ENCODE results near the gene ELOA.
"Not testable (repeated sequence)": the region's sequence is repeated elsewhere in the genome, so short reads cannot be mapped to it uniquely, and the experiment has no call there.

The ELOA gene

DNA sequence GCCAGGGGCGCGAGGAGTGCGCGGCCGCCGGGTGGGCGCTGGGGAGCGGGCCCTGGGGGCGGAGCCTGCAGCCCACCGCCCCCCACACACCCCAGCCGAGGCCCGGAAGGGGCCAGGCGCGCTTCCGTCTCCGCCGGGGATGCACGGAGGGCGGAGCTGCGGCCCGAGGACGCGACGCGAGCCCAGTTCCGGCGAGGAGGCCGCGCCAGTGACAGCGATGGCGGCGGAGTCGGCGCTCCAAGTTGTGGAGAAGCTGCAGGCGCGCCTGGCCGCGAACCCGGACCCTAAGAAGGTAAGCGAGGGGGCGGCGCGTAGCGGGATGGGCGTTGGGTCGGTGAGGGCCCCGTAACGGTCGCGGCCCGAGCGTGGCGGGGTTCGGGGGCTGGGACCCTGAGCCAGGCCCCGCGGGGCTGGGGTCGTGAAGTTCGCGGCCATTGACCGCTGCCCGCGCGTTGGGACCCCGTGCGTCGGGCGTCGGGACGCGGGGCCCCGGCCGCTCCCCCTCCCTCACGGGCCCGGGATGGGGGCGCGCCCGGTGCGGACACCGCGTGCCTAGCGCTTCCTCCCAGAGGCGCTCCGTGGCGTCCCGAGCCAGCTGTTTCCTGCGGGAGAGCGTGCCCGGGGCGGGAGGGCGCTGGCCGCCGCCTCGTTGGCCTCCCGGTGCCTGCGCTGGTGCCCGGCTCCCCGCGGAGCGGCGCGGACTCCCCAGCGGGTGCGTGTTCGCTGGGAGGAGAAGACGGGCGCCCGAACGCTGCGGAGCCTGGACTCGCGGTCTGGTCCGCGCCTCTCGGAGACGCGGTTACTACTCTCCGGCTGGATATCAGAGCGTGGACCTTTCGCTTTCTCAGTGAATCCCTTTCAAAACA lies at the start of gene ELOA:
Gene ELOA (plus strand): TSS at position 185 of the 866 bp plus-strand sequence. CDS start 33 bp downstream, at position 218.
- DNase-seq (ENCODE audit: low read depth) = peak; percentile 56

- DNase-seq (ENCODE audit: low read depth) = no peak
These were observed 49.7 kb upstream of the ELOA start for GRCh38 chr1:23693599-23693998.

- no peak for DNase-seq (ENCODE audit: low read depth)
These were observed 48.9 kb upstream of the ELOA start for GRCh38 chr1:23694371-23694770.

DNA sequence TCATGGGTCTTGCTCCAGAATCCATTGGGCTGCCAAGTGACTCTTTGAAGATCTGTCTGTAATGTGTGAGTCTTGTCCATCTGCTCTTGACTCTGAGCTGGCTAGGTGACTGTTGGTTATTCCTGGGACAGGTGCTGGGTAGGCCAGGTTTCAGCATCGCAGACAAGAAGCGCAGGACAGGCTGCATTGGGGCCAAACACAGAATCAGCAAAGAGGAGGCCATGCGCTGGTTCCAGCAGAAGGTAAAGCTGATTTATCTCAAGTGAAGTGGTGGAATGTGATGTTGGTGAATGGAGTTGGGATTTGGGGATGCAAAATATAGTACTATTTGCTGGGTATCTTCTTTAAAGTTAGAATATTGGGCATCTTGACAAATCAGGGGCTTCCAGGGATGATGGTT lies 47.6 kb upstream of the ELOA start:
- no peak for DNase-seq (ENCODE audit: low read depth)

DNA sequence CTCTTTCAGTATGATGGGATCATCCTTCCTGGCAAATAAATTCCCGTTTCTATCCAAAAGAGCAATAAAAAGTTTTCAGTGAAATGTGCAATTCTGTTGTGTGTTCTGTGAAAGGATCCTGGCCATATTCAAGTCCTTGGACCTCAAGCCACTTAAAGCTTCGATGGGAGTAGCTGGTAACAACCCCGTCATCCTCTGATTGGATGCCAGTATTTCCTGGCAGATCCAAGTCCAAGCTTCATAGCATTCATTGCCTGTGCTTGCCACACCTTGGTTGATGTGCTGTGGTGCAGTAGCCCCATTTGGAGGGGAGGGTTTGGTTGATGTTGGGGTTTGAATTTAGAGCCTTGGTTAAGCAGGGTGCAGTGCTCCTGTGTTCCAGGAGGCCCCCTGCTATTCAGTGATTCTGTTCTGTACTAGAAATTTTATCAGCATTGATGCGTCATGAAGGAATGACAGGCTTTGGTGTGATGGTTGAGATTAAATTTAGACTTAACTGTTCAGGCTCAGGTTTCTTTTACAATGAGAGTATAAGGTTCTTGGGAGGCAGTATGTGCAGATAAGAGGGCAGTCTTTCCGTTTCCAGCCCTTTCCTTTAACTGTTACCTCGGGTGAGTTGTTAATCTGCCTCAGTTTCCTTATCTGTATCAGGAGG lies 46.8 kb upstream of the ELOA start:
- no peak for DNase-seq (ENCODE audit: low read depth)

GRCh38 chr1:23698466-23698865 lies 44.8 kb upstream of the ELOA start:
- no peak for DNase-seq (ENCODE audit: low read depth)

GRCh38 chr1:23699280-23700179 lies 43.7 kb upstream of the ELOA start:
- DNase-seq (ENCODE audit: low read depth) = no peak

GRCh38 chr1:23701310-23701709 lies 42.0 kb upstream of the ELOA start:
- DNase-seq (ENCODE audit: low read depth) = no peak

GRCh38 chr1:23701996-23702395 lies 41.3 kb upstream of the ELOA start:
- no peak for DNase-seq (ENCODE audit: low read depth)

DNA sequence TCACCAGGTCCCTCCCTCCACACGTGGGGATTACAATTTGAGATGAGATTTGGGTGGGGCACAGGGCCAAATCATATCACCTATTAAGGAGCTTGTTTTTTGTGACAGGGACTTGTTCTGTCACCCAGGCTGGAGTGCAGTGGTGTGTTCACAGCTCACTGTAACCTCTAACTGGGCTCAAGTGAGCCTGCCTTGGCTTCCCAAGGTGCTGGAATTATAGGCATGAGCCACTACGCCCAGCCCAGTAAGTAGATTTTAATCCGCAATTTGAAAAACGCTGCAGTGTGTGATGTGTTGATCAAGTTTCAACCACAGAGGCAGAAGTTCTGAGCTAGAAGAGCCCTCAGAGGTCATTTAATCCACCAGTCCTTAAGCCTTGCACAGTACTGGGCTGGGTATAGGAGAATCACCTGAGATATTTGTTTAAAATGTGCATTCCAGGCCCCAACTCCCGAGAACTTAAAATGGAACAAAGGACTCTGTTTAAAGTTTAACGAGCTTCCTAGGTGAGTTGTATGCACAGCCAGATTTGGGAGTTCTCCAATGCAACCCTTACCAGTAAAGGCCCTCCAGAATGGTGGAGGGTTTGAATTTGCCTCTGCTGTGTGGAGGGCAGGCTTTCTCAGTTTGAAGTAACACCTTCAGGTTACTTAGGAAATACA lies 38.3 kb upstream of the ELOA start:
- no peak for DNase-seq (ENCODE audit: low read depth)

- DNase-seq (ENCODE audit: low read depth) = no peak
These were observed 34.0 kb upstream of the ELOA start for GRCh38 chr1:23709229-23709628.

DNA sequence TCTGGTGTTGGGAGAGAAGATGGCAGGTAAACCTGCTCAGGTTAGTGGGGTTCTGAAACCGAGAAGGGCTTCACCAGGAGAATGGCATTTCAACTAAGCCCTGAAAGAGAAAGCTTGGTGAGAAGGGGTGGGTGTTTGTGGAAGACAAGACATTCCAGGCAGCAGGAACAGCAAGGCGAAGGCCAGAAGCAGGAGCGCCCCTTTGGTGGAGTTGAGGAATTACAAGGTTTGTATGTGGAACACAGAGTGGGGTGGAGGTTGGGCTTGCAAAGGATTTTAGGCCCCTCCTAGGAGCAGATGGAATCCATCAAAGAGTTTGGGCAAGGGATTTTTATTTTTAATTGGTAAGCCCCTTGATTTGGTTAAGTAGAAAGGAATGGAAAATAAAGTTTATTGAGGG lies 24.8 kb upstream of the ELOA start:
- no peak for DNase-seq (ENCODE audit: low read depth)

GRCh38 chr1:23719162-23719820 lies 24.0 kb upstream of the ELOA start:
- DNase-seq (ENCODE audit: low read depth) = no peak

- DNase-seq (ENCODE audit: low read depth) = no peak
These were observed 22.8 kb upstream of the ELOA start for GRCh38 chr1:23720256-23720995.

GRCh38 chr1:23722652-23723051 lies 20.6 kb upstream of the ELOA start:
- no peak for DNase-seq (ENCODE audit: low read depth)

DNA sequence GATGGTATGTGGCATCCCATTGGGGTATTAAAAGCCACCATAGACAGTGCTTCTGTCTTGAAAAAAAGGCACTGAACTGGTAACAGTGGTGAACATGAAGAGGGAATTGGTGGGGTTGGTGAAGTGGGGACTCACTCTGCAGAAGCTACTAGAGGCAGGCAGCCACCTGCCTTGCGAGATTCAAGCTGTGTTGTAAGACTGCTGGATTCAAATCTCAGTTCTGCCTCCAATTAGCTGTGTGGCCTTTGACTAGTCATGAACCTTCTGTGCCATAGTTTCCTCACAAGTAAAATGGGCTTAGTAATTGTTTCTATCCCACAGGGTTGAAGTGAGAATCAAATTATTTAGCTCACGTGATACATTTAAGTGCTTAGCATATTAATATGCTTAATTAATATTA lies 16.6 kb upstream of the ELOA start:
- DNase-seq (ENCODE audit: low read depth) = no peak

- DNase-seq (ENCODE audit: low read depth) = no peak
These were observed 15.9 kb upstream of the ELOA start for GRCh38 chr1:23727362-23727811.

DNA sequence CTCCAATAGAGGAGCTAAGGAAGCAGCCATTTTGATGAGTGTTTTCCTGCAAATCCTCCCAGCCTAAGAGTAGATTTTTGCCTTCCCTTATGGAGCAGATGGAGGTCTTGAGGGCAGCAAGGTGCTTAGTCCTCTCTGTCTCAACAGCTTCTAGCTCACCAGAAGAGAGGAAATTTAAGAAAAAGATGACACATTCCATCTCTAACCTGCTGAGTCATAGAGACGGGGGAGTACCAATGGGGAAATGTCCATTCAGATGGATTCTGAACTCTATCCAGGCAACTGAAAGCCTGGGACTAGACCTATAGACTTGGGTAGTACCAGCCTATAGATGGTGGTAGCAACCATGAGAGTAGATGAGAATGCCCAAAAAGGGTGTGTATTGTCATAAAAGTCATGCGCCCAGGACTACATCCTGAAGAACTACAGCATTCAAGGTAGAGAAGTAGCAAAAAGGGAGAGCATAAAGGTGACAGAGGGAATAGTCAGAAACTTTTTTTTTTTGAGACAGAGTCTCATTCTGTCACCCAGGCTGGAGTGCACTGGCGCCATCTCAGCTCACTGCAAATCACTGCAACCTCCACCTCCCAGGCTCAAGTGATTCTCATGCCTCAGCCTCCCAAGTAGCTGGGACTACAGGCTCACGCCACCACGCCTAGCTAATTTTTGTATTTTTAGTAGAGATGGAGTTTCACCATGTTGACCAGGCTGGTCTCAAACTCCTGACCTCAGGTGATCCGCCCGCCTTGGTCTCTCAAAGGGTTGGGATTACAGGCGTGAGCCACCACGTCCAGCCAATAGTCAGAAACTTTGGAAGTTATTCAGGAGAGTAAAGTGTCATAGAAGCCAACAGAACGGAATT lies 10.7 kb upstream of the ELOA start:
- DNase-seq (ENCODE audit: low read depth) = no peak

- not testable (repeated sequence) for DNase-seq (ENCODE audit: low read depth)
These were observed 10.0 kb upstream of the ELOA start for GRCh38 chr1:23733281-23733680.

Data from stimulated activated CD8-positive, alpha-beta memory T cell treated with anti-CD3 and anti-CD28 coated beads, Interleukin-15, amount 100 ng/mL, for 1 hour (primary cell).